Tibial artery (tissue), 4 donors: Measurements from ENCODE around the gene RUVBL1.

Source experiments
- DNase-seq, 2 donors: peaks; one replicate each; pipeline ENCODE4 v3.0.0-alpha.2; 2019
- H3K27ac ChIP-seq, 2 donors: fragments of 200-600 bp; sonication (generic) in 1 of 2; 1 replicate in 1 of 2; 2 replicates in 1 of 2; pipeline ENCODE4 v1.5.1; 2018 to 2019; ENCODE audit warnings: mild to moderate bottlenecking in 1 of 2
- H3K27me3 ChIP-seq, 2 donors: fragments of 200-600 bp; sonication (generic) in 1 of 2; one replicate each; pipeline versions ENCODE4 v1.5.1 to v1.6.0; 2016 to 2019
- H3K36me3 ChIP-seq, 3 donors: fragments of 200-600 bp; sonication (generic) in 2 of 3; one replicate each; pipeline ENCODE4 v1.5.1; 2016 to 2019; ENCODE audit warnings: mild to moderate bottlenecking in 2 of 3
- H3K4me1 ChIP-seq, 4 donors: fragments of 200-600 bp; sonication (generic) in 2 of 4; 1 replicate in 3 of 4; 2 replicates in 1 of 4; pipeline ENCODE4 v1.5.1; 2016 to 2019
- H3K4me3 ChIP-seq, 2 donors: fragments of 200-600 bp; sonication (generic) in 1 of 2; 1 replicate in 1 of 2; 2 replicates in 1 of 2; pipeline ENCODE4 v1.5.1; 2018 to 2019; ENCODE audit warnings: mild to moderate bottlenecking in 2 of 2
- H3K9me3 ChIP-seq, 3 donors: fragments of 200-600 bp; sonication (generic) in 1 of 3; one replicate each; pipeline ENCODE4 v1.5.1; 2016 to 2019
- intact Hi-C: fragments of 100-400 bp; cut with DNase I; formaldehyde crosslinking; loops from one replicate; pipeline ENCODE4 v1.15.0; 2023; ENCODE audit warnings: low total_unique reads
- TF ChIP-seq, protein P1 (sequence below), 2 experiments: fragments of 200-600 bp in 1 of 2; fragments of 450-650 bp in 1 of 2; IDR thresholded peaks; one replicate each; pipeline ENCODE4 v1.5.1; 2017 to 2019; ENCODE audit warnings: antibody characterized with exemption in 2 of 2, mild to moderate bottlenecking in 1 of 2, moderate library complexity in 1 of 2

Gene RUVBL1

GRCh38 chr3:128078322-128078721, 45.3 kb downstream of the RUVBL1 start:
- no peak overlapping the region for H3K27ac ChIP-seq
- H3K27me3 ChIP-seq = no peaks in the 10 kb centered on the region
- H3K4me3 ChIP-seq = no peak overlapping the region
- TF ChIP-seq, protein P1, sequence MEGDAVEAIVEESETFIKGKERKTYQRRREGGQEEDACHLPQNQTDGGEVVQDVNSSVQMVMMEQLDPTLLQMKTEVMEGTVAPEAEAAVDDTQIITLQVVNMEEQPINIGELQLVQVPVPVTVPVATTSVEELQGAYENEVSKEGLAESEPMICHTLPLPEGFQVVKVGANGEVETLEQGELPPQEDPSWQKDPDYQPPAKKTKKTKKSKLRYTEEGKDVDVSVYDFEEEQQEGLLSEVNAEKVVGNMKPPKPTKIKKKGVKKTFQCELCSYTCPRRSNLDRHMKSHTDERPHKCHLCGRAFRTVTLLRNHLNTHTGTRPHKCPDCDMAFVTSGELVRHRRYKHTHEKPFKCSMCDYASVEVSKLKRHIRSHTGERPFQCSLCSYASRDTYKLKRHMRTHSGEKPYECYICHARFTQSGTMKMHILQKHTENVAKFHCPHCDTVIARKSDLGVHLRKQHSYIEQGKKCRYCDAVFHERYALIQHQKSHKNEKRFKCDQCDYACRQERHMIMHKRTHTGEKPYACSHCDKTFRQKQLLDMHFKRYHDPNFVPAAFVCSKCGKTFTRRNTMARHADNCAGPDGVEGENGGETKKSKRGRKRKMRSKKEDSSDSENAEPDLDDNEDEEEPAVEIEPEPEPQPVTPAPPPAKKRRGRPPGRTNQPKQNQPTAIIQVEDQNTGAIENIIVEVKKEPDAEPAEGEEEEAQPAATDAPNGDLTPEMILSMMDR (IDR thresholded peaks at IDR 0.05) = no peak
- peaks cover 0 to 26% (median 21%) of the 10 kb centered on the region in 4 donors for H3K4me1 ChIP-seq
- no peak for DNase-seq
- intact Hi-C loops = loop anchor here (5.0 to 10.0 kb wide), 4 partner anchors 46 to 526 kb away; partner anchors contain the start of gene RUVBL1
- H3K36me3 ChIP-seq = peaks cover 0 to 44% (median 7%) of the 10 kb centered on the region in 3 donors
- no peaks in the 10 kb centered on the region for H3K9me3 ChIP-seq

GRCh38 chr3:128077665-128078064, 45.9 kb downstream of the RUVBL1 start:
- H3K27me3 ChIP-seq = no peaks in the 10 kb centered on the region
- H3K9me3 ChIP-seq = no peaks in the 10 kb centered on the region
- intact Hi-C loops = loop anchor here (5.0 to 10.0 kb wide), 4 partner anchors 47 to 527 kb away; partner anchors contain the start of gene RUVBL1
- TF ChIP-seq, protein P1 (IDR thresholded peaks at IDR 0.05) = no peak
- peaks cover 0 to 26% (median 21%) of the 10 kb centered on the region in 4 donors for H3K4me1 ChIP-seq
- peaks cover 0 to 47% (median 7%) of the 10 kb centered on the region in 3 donors for H3K36me3 ChIP-seq
- no peak overlapping the region for H3K4me3 ChIP-seq
- DNase-seq = no peak
- H3K27ac ChIP-seq = peak overlapping the region in 1 of 2 donors; percentile 64

DNA sequence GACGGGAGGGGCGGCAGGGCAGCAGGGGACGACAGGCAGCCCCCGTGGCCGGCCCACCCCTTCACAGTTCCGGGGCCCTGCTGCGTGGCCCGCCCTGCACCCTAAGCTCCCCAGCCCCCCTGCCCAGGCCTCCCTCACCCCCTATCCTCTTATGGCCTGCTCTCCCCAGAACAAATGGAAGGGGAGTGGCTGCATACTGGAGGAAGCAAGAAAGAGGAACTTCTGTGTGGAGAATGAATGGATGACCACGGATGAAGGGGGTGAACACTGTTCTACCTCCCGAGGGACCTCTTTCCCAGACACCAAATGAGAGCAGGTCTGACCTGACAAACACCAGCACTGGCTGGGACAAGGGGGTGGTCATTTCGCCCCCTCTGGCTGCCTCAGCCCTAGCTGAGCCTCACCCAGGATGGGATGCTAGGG, 46.4 kb downstream of the RUVBL1 start:
- Histone ChIP-seq H3K27ac (peak overlapping the region; percentile 38 to 64), H3K27me3 (no peaks in the 10 kb centered on the region), H3K9me3 (no peaks in the 10 kb centered on the region), H3K4me1 (peaks cover 0 to 26% (median 21%) of the 10 kb centered on the region in 4 donors), H3K36me3 (peaks cover 0 to 46% (median 7%) of the 10 kb centered on the region in 3 donors), H3K4me3 (peak overlapping the region; percentile 51 to 62)
- intact Hi-C loops = loop anchor here (5.0 to 10.0 kb wide), 4 partner anchors 48 to 528 kb away; partner anchors contain the start of gene RUVBL1
- TF ChIP-seq, protein P1 (IDR thresholded peaks at IDR 0.05) = no peak
- no peak for DNase-seq

DNA sequence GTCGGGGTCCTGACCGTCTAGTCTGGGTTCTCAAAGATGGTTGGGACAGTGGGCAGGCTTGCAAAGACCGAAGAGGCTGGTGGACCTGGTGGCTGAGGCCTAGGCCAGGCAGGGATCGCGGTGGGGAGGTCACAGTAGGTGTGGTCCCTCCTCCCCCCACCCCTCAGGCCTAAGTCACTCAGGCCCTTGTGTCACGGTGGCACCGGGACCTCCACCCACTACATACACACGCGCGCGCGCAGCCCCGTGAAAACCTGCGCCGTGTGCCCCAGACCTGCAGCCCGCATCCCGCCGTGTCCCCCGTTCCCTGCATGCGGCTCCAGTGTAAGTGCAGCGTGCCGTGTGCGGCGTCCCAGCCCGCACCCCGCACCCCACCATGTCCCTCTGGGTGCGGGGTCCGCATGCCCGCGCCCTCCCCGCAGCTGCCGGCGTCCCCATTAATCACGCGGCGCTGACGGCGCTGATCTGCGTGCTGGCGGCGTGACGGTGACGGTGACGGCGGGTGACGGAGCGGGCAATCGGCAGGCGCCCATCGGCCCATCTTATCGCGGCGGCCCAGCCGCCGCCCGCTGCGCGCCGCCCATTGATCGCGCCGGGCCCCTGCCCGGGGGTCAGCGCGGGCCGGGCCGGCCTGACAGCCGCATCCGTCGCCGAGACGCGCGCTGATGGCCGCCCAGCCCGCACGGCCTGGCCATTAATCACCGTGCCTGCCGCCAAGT, 47.0 kb downstream of the RUVBL1 start:
- intact Hi-C loops = loop anchor here (5.0 to 10.0 kb wide), 4 partner anchors 48 to 528 kb away; partner anchors contain the start of gene RUVBL1
- H3K27me3 ChIP-seq = no peaks in the 10 kb centered on the region
- no peaks in the 10 kb centered on the region for H3K9me3 ChIP-seq
- H3K27ac ChIP-seq = peak overlapping the region; percentile 38 to 64
- peak overlapping the region; percentile 51 to 62 for H3K4me3 ChIP-seq
- H3K36me3 ChIP-seq = peaks cover 0 to 46% (median 13%) of the 10 kb centered on the region in 3 donors
- peaks cover 0 to 26% (median 21%) of the 10 kb centered on the region in 4 donors for H3K4me1 ChIP-seq
- TF ChIP-seq, protein P1 (IDR thresholded peaks at IDR 0.05) = no peak
- no peak for DNase-seq

DNA sequence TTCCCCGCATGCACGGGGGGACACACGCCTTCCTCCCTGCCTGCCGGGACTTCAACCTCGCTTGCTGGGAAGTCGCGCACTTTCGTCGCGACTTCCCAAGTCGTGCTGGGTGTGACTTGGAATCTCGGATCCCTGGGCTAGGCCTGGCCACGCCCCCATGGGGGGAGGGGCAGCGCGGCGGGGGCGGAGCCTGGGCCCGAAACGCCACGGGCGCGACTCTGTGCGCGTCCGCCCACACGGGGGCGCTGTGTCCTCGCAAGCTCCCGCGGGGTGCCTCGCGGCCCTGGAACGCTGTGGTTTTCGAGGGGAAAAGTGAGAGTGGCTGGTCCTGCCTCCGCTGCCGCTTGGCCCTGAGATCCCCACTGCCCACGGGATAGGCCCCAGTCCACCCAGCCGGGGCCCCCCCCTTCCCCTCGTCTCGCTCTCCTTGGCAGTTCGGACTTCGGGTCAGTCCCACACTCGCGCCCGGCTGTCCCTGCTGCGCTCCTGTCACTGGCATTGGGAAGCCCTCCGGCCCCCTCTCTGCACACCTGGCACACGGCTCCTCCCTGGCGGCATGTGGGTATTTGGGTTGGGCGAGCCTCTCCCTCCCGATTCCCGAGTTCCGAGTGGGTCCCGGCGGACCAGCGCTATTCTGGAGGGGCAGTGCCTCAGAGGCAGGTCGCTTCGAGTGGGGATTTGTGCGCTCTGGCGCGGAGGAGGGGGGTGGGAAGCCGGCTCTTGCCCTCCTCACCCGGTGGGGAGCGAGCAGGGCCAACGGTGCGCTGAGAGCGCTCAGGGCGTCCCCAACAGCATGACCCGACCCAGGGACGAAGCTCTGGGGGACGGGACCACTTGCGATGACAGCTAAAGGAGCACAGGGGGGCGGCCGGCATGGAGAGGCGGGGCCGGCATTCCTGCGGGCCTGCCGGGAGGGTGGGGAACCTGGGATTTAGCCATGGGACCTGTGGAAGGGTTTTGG, 47.8 kb downstream of the RUVBL1 start:
- Histone ChIP-seq H3K27ac (peak overlapping the region; percentile 51 to 64), H3K36me3 (peaks cover 6 to 47% (median 22%) of the 10 kb centered on the region in 3 donors), H3K9me3 (no peaks in the 10 kb centered on the region), H3K4me1 (peaks cover 0 to 26% (median 21%) of the 10 kb centered on the region in 4 donors), H3K4me3 (peak overlapping the region; percentile 51 to 62), H3K27me3 (no peaks in the 10 kb centered on the region)
- intact Hi-C loops = loop anchor here (5.0 to 10.0 kb wide), 4 partner anchors 49 to 529 kb away; partner anchors contain the start of gene RUVBL1
- peak; percentile 76 to 92 for DNase-seq
- TF ChIP-seq, protein P1 (IDR thresholded peaks at IDR 0.05) = peak; percentile 91 to 98
